Measurements from ENCODE around the gene SPEG. TPM values are rescaled to one million over a fixed set of nuclear protein-coding genes. Genes with fewer than 3 reads are reported as not detected.

SPEG gene
- total RNA-seq, 2 donors from 2014 or later = 23.1 to 29.8 TPM

GRCh38 chr2:219538504-219538951, 103.9 kb downstream of the SPEG start:
- Histone ChIP-seq H3K36me3 (ENCODE audit: control insufficient read depth, insufficient read depth, low read length) (peaks cover 19% of the 10 kb centered on the region), H3K27ac (ENCODE audit: low read depth, low read length) (no peak overlapping the region), H3K27me3 (ENCODE audit: control insufficient read depth, insufficient read depth, low read length, poor library complexity, severe bottlenecking) (no peaks in the 10 kb centered on the region), H3K4me1 (ENCODE audit: control insufficient read depth, insufficient read depth, low read length) (peaks cover 8% of the 10 kb centered on the region), H3K9me3 (ENCODE audit: control insufficient read depth, low read length) (no peaks in the 10 kb centered on the region), H3K4me3 (ENCODE audit: low read length) (no peak overlapping the region), H3K9ac (ENCODE audit: extremely low read depth, low read length, poor library complexity, severe bottlenecking) (no peak overlapping the region)
- 62 to 86% methylated on average over 4 to 6 of the region's 6 CpGs for WGBS, 2 experiments (ENCODE audit: insufficient coverage in 1 of 2, insufficient read length in 1 of 2)
- H3K9me3 Mint-ChIP-seq = no peaks in the 10 kb centered on the region
- DNase-seq = no peak
- peaks cover 20% of the 10 kb centered on the region for H3K36me3 Mint-ChIP-seq (ENCODE audit: low read depth)
- H3K27me3 Mint-ChIP-seq (ENCODE audit: insufficient read depth) = peaks cover 2% of the 10 kb centered on the region
- no peak overlapping the region for H3K4me3 Mint-ChIP-seq
- TF ChIP-seq, protein P1, sequence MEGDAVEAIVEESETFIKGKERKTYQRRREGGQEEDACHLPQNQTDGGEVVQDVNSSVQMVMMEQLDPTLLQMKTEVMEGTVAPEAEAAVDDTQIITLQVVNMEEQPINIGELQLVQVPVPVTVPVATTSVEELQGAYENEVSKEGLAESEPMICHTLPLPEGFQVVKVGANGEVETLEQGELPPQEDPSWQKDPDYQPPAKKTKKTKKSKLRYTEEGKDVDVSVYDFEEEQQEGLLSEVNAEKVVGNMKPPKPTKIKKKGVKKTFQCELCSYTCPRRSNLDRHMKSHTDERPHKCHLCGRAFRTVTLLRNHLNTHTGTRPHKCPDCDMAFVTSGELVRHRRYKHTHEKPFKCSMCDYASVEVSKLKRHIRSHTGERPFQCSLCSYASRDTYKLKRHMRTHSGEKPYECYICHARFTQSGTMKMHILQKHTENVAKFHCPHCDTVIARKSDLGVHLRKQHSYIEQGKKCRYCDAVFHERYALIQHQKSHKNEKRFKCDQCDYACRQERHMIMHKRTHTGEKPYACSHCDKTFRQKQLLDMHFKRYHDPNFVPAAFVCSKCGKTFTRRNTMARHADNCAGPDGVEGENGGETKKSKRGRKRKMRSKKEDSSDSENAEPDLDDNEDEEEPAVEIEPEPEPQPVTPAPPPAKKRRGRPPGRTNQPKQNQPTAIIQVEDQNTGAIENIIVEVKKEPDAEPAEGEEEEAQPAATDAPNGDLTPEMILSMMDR (conservative IDR thresholded peaks at IDR 0.05) = no peak
- H3K27ac Mint-ChIP-seq = no peak overlapping the region
- H3K4me1 Mint-ChIP-seq = peaks cover 19% of the 10 kb centered on the region

GRCh38 chr2:219538956-219539788, 104.5 kb downstream of the SPEG start:
- H3K27ac ChIP-seq (ENCODE audit: low read depth, low read length) = no peak overlapping the region
- TF ChIP-seq, protein P1 (conservative IDR thresholded peaks at IDR 0.05) = no peak
- no peak overlapping the region for H3K27ac Mint-ChIP-seq
- peaks cover 19% of the 10 kb centered on the region for H3K4me1 Mint-ChIP-seq
- WGBS, 2 experiments (ENCODE audit: insufficient coverage in 1 of 2, insufficient read length in 1 of 2) = 94 to 97% methylated on average over 23 to 32 of the region's 32 CpGs
- peaks cover under 1% of the 10 kb centered on the region for H3K27me3 Mint-ChIP-seq (ENCODE audit: insufficient read depth)
- H3K9me3 ChIP-seq (ENCODE audit: control insufficient read depth, low read length) = no peaks in the 10 kb centered on the region
- H3K36me3 ChIP-seq (ENCODE audit: control insufficient read depth, insufficient read depth, low read length) = peaks cover 19% of the 10 kb centered on the region
- peaks cover 20% of the 10 kb centered on the region for H3K36me3 Mint-ChIP-seq (ENCODE audit: low read depth)
- H3K9me3 Mint-ChIP-seq = no peaks in the 10 kb centered on the region
- H3K27me3 ChIP-seq (ENCODE audit: control insufficient read depth, insufficient read depth, low read length, poor library complexity, severe bottlenecking) = peaks cover under 1% of the 10 kb centered on the region
- no peak for DNase-seq
- peaks cover 8% of the 10 kb centered on the region for H3K4me1 ChIP-seq (ENCODE audit: control insufficient read depth, insufficient read depth, low read length)
- no peak overlapping the region for H3K4me3 ChIP-seq (ENCODE audit: low read length)
- no peak overlapping the region for H3K9ac ChIP-seq (ENCODE audit: extremely low read depth, low read length, poor library complexity, severe bottlenecking)
- no peak overlapping the region for H3K4me3 Mint-ChIP-seq

DNA sequence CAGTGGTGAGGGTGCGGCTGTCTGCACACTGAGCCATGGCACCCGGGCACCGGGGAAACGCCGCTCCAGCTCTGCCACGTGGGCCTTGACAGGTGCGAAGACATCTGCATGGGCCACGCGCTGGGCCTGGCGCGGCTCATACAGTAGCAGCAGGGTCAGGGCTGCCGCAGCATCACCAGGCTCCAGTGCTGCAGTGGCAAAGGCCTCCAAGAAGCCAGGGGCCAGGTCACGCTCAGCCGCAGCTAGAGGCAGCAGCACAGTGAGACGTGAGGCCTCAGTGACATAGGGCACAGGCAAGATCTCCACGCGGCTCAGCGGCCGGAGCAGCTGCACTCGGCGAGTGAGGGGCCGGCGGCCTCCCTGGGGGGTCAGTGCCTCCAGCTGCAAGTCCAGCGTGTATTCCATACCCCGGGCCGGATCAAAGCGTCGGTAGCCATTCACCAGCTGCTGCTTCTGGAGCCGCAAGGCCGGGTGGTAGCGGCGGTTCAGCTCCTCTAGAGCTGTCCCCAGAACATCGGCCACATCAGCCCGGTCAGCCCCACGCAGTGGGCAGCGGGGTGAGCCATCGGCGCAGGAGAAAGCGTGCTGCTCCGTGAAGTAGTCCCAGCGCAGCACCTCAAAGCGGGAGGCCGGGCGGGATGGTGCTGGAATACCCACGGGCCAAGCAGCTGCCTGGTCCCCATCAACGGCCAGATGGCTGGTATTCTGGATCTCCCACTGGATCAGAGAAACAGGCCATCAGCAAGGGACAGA, 105.5 kb downstream of the SPEG start:
- Histone ChIP-seq H3K4me3 (ENCODE audit: low read length) (no peak overlapping the region), H3K9me3 (ENCODE audit: control insufficient read depth, low read length) (no peaks in the 10 kb centered on the region), H3K27ac (ENCODE audit: low read depth, low read length) (no peak overlapping the region), H3K9ac (ENCODE audit: extremely low read depth, low read length, poor library complexity, severe bottlenecking) (no peak overlapping the region), H3K4me1 (ENCODE audit: control insufficient read depth, insufficient read depth, low read length) (peaks cover 11% of the 10 kb centered on the region), H3K27me3 (ENCODE audit: control insufficient read depth, insufficient read depth, low read length, poor library complexity, severe bottlenecking) (peaks cover 10% of the 10 kb centered on the region), H3K36me3 (ENCODE audit: control insufficient read depth, insufficient read depth, low read length) (peaks cover 19% of the 10 kb centered on the region)
- H3K27ac Mint-ChIP-seq = no peak overlapping the region
- H3K4me1 Mint-ChIP-seq = peaks cover 23% of the 10 kb centered on the region
- no peak overlapping the region for H3K4me3 Mint-ChIP-seq
- no peak for DNase-seq
- peaks cover 10% of the 10 kb centered on the region for H3K27me3 Mint-ChIP-seq (ENCODE audit: insufficient read depth)
- no peaks in the 10 kb centered on the region for H3K9me3 Mint-ChIP-seq
- 95% methylated on average over 40 to 46 of the region's 46 CpGs for WGBS, 2 experiments (ENCODE audit: insufficient coverage in 1 of 2, insufficient read length in 1 of 2)
- peaks cover 20% of the 10 kb centered on the region for H3K36me3 Mint-ChIP-seq (ENCODE audit: low read depth)
- TF ChIP-seq, protein P1 (conservative IDR thresholded peaks at IDR 0.05) = no peak
